Mammary epithelial cell (primary cell): ENCODE results near the gene CTTNBP2NL.

Source experiments
- EZH2 ChIP-seq: IDR thresholded peaks from 2 replicates; pipeline ENCODE4 v1.6.1; 2012; ENCODE audit warnings: low read length, inconsistent platforms, borderline replicate concordance
- TF ChIP-seq, protein P1 (sequence below), 2 donors: IDR thresholded peaks in 1 of 2; conservative IDR thresholded peaks in 1 of 2; 2 replicates each; pipeline ENCODE4 v1.5.1; 2011 to 2012; ENCODE audit warnings: inconsistent platforms in 2 of 2, low read length in 2 of 2, mild to moderate bottlenecking in 2 of 2, control low read depth in 1 of 2, low read depth in 1 of 2; ENCODE audit not compliant: insufficient read depth in 1 of 2; ENCODE audit errors: extremely low read depth in 1 of 2

- TF ChIP-seq, protein P1, sequence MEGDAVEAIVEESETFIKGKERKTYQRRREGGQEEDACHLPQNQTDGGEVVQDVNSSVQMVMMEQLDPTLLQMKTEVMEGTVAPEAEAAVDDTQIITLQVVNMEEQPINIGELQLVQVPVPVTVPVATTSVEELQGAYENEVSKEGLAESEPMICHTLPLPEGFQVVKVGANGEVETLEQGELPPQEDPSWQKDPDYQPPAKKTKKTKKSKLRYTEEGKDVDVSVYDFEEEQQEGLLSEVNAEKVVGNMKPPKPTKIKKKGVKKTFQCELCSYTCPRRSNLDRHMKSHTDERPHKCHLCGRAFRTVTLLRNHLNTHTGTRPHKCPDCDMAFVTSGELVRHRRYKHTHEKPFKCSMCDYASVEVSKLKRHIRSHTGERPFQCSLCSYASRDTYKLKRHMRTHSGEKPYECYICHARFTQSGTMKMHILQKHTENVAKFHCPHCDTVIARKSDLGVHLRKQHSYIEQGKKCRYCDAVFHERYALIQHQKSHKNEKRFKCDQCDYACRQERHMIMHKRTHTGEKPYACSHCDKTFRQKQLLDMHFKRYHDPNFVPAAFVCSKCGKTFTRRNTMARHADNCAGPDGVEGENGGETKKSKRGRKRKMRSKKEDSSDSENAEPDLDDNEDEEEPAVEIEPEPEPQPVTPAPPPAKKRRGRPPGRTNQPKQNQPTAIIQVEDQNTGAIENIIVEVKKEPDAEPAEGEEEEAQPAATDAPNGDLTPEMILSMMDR (conservative IDR thresholded peaks at IDR 0.05 in 1 of 2, IDR thresholded peaks at IDR 0.05 in 1 of 2; ENCODE audit: extremely low read depth in 1 of 2, insufficient read depth in 1 of 2, low read depth in 1 of 2, low read length in 2 of 2): no peak
- no peak for TF ChIP-seq EZH2
Measured at GRCh38 chr1:112510340-112510739, 114.3 kb downstream of the CTTNBP2NL start.
